Forelimb muscle (tissue), 1 donor: Measurements from ENCODE around the gene MOB3B. TPM values are rescaled to one million over a fixed set of nuclear protein-coding genes. Genes with fewer than 3 reads are reported as not detected.
"Not testable (repeated sequence)": the region's sequence is repeated elsewhere in the genome, so short reads cannot be mapped to it uniquely, and the experiment has no call there.

Experiments
- DNase-seq: peaks from one replicate; pipeline ENCODE4 v3.0.0-alpha.2; 2013; ENCODE audit warnings: low read depth
- polyA plus RNA-seq: library from polyadenylated mRNA; unstranded; fragments of 120-200 nt; gene quantifications from one replicate; pipeline ENCODE4 v1.2.1, GENCODE V29; 2013; ENCODE audit not compliant: insufficient read length

Gene MOB3B
- polyA plus RNA-seq, 1 donor, result 2.0 TPM

DNA sequence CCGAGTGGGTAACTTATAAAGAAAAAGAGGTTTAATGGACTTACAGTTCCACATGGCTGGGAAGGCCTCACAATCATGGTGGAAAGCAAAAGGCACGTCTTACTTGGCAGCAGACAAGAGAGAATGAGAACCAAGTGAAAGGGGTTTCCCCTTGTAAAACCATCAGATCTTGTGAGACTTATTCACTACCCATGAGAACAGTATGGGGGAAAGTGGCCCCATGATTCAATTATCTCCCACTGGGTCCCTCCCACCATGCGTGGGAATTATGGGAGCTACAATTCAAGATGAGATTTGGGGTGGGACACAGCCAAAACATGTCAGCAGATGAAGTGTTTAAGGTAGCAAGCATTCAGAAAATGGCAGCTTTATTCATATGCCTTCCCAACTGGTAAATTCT, 81.3 kb downstream of the MOB3B start:
- not testable (repeated sequence) for DNase-seq

DNA sequence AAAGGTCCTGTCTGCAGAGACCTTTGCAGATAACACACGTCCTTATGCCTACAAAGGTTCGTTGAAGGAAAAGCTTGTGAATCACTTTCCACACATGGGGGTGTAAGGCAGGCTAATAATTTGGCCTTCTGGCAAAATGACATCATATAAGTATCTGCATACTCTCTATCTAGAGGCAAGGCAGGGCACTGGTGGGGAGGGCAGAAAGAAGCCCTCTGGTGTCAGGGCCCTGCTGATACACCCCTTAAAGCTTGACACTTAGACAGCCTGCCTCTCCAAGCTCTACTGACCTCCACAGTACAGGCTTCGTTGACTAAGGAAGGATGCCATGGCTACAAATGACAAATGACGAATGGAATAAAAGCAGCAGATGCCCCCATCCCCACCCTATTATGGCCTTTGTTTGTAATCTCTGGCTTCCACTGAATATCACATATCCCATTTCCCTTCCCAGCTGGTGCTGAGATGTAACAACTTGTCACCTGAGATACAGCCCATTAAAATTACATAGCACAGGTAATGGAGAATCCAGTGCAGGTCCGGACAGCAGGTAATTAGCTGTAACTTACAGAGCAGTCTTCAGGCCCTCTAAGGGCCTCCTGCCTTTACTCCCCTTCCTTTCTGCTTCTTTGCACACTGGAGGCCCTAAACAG, 82.5 kb downstream of the MOB3B start:
- DNase-seq, result no peak

DNA sequence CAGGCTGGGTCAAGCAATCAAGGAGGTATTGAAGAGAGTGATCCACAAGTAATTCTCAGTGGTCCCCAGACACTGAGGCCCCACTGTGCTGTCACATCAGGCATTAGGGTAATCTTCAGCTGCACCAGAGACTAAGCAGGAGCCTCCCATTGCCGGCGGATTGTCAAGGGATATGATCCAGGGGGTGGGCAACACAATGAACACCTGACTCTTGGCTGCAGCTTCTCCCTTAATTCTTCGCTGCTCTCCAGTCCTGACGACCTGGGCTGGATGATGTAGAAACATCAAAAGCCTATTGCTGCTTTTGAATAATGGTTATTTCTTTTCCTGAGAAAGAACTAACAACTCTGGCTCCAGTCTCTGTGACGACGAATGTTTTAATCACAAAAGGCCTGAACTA, 83.9 kb downstream of the MOB3B start:
- no peak for DNase-seq

DNA sequence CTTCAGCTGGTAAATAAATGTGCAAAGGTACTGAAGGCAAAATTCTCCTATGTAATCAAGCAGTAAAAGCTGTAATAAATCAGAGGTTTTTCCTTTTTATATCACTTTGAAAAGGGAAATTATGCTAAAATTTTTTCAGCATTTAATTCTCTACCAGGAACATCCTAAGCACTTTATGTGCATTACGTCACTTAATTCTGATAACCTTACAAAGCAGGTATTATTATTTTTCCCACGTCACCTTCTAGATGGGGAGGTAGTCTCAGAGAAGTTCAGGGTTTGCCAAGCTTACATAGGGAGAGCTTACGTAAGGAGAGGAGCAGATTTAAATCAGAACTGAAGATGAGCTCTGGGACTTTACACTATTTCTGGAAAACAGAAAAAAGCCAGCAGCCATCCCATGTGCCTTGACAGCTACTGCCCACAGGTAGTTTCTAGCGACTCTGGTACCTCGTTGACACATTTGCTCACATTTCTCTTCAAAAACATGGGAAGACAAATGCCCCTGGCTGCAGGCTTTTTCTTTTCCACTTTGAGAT, 84.5 kb downstream of the MOB3B start:
- no peak for DNase-seq

DNA sequence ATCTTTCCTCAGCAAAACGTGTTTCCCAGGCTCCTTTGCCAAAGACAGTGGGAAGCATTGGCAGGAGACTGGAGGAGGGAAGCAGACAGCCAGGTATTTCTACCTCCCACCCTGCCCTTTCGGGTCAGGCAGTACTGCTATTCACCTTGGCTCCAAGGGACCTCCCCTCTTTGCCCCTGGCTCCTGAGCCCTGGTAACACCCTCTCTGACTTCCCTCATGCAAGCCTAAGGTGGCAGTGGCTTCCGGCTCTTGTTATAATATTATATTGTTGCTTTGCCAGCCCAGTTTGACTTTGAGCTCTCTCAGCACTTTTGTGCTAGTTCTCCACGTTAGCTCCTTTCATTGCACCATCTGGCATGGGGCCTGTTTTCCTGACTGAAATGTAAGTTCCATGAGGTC, 87.2 kb downstream of the MOB3B start:
- no peak for DNase-seq

DNA sequence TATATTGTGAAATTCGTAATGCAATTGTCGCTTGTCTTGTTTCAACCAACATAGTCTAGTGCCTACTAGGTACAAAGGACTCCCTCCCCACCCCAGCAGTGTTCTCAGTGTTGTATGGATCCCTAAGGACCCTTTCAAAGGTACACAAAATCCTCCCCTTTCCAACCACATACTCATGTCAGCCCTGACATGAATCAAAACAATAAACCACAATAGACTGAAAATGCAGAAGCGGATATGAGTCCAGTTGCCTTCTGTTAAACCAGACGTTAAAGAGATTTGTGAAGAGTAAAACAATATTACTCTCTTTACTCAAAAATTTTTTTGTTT, 87.9 kb downstream of the MOB3B start:
- DNase-seq, result no peak

DNA sequence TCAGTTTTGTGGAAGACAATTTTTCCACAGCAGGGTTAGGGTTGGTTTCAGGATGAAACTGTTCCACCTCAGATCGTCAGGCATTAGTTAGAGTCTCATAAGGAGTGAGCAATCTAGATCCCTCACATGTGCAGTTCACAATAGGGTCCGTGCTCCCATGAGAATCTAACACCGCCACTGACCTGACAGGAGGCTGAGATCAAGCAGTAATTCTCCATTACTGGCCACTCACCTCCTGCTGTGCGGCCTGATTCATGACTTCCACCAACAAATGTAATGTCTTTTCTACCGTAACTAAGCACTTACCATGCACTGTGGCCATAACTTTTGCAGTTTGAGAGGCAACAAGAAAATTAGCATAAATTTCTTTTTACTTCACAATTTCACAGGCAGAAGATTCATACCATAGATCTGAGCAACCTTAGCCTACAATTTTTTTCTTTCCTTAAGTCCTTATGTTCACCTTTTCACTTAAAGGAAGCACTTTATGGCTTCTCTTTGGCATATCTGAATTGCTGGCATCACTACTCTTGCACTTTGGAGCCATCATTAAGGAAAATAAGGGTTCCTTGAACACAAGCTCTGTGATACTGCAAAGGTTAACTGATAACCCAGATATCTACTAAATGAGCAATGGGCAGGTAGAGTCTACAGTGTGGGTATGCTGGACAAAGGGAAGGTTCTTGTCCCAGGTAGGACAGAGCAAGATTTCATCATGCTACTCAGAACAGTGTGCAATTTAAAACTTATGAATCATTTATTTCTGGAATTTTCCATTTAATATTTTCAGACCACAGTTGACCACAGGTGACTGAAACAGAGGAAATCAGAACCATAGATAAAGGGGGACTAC, 88.5 kb downstream of the MOB3B start:
- no peak for DNase-seq

DNA sequence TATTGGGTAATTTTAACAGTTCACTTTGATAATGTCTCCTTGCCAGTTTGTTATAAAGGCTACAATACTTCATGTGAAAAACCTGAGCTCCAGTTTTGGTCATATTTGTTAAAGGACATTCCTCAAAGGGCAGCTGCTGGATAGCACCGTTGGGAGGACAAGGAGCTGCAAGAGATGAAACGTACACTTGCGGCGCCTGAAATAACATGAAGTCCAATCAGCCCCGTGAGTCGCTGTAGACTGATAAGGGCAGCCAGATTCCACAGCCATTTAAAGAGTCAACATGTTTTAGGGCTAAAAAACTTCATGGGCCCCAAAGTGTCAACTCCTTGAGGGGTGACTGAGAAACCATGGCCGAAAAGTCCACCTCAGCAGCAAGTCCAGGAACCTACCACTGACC, 91.1 kb downstream of the MOB3B start:
- DNase-seq, result no peak

DNA sequence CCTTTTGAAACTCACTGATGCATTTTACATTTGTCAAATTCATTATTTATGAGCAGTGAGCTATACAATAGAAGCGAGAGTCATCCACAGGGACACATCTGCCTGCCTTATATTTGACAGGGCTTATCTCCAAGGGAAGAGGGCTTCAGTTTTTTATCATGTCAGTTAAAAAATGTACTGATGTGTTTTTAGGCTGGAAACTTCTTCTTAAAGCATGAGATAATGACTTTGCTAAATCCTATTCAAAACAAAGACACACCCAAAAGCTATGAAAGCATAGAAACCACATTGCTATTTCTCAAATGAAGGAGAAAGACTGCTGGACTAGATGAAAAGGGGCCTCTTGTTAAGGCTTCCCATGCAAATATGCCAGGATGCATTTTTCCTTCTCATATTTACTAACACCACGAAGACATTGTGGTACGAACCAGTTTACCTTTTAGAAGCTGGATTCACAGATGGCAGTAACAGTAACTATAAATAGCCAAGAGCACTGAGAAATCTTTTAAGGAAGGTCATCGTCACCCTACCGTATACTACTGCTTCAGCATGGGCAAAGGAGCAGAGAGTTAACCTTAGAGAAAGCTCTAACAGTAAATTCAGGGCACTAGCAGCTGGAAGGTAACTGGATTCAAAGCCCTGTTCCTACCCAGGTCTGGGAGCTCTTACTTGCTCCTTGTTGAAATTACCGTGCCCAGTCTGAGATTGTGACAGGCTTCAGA, 91.8 kb downstream of the MOB3B start:
- no peak for DNase-seq

DNA sequence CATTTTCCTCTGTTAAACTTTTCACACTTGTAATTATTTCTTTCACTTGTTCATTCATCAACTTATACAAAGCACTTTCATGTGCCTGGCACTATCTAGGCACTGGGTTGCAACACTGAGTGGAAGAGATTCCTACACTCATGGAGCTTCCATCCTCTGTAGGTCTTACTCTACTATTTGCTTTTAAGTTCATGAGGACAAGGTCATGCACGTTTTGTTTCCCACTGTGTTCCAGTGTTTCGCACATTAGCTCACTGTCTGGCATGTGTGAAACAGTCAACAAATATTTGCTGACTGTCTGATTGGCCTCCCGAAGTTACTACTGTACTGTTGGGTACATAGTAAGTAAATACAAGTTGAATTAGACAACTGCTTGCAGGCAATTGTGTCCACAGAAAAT, 93.4 kb downstream of the MOB3B start:
- no peak for DNase-seq

DNA sequence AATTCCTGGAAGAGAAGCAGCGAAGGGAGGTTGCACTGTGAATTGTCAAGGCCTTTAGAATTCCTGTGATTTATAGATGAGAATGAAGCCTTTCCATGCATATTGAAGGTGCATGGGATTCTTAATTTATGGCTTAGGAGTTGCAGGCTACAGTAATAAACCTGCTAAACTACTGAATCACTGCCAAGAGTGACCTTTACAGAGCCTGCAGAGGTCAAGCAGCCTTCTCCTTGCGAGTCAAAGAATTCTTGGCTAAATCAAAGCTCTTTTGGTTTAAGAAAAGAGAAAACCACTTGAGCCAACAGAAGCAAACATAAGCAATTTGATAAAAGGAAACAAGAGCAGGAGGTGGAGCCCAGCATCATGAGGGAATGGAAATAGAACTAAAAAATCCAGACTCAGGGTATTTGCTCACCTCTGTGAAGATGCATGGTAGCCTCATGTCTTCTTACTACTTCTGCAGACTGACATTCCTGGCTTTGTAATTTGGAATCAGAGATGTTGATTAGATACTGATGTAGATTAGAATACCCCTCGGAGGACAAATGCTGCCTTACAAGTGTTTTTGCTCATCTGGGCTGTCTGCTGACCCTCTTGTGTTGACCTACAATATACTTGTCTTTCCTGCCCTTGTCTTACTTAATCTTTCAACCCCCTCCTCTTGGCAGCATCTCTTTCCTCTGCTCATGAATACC, 95.8 kb downstream of the MOB3B start:
- DNase-seq, result no peak

DNA sequence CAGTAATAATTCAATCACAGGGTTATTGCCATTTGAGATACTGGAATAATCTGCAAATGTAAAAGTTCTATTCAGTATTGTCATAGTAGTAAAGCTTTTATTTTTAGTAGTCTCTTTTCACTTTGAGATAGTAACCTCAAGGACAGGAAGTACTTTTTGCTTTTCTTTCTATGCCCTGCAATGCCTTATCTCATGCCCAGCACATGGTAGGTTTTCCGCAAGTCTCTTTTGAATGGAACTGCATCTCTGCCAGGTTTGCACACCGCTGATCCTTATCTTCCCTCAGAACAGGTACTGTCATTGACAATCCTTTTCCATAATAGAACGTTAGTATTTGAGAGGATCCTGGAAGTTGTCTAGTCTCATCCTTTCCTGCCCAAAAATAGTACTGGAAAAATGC, 97.3 kb downstream of the MOB3B start:
- DNase-seq, result no peak

DNA sequence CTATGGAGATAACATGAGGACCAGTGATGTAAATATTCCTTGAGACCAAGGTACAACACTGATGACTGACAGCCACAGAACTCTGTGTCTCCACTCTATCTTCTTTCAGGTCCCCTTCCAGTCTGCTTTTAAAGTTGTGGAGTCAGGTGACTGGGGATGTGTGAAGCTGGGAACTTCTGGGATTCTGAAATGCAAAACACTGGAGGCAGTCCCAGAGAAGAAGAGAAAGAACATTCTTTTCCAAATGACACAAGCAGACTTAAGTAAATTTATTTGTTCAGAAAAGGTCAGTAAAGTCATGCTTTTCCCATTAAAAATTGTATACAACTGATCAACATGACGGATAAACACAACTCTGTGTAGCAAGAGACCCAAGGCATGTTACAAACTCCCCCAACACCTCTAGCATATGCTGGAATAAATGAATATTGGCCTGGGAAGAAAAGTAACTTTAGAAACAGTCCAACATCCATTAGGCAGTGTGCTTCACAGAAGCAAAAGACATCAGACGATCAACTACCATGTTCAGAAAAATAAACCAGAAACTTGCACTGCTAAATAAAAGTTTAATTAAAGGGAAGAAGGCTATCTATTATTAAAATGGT, 98.0 kb downstream of the MOB3B start:
- no peak for DNase-seq

DNA sequence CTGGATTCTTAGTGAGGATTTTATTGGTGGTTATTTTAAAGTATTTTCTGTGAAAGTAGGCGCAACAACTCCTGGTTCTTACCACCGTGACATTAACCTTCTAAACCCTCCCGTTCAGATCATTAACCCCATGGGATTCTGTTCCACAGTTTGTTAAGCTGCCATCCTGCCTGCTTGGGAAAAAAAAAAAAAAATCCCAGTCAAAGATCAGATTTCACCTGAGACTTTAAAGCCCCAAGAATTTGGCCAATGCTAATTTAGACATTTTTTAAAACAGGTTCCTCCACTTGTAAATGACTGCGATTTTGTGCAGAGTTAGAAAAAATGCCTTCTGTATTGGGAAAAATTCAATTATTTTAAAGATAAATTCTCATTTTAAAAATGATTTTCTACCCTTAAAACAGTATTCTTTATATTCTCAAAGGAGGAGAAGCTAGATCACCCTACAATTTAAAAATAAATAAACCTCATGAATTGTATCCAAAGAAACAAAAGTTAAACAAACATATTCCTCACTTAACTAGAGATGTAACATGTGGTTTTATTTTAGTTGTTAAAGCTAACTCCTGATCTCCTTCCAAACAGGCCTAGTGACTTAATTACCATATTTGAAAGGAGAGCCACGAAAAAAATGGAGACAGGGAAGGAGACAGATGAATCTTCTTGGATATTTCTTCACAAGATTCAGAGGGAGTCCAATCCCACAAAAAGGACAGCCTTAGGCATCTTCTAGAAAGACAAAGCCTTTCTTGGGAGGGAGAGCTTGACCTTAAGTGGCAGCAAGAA, 98.7 kb downstream of the MOB3B start:
- DNase-seq, result no peak

DNA sequence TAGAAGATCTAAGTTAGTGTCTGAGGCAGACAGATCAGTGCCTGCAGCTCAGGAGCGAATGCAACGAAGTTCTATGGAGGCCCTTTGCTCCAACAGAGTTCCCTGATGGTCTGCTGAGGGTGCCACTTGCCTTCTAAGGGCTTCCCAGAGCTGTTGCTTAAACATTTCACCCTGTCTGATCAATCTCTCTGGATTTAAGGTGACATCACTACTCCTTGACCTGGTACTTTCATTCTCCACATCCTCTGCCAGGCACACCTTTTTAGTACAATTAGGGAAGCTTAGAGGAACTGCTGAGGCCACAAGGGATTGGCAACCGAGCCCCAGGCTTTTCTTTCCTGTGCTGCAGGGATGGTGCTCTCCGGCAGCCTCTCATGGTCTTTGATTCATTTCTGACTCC, 99.7 kb downstream of the MOB3B start:
- DNase-seq, result no peak

DNA sequence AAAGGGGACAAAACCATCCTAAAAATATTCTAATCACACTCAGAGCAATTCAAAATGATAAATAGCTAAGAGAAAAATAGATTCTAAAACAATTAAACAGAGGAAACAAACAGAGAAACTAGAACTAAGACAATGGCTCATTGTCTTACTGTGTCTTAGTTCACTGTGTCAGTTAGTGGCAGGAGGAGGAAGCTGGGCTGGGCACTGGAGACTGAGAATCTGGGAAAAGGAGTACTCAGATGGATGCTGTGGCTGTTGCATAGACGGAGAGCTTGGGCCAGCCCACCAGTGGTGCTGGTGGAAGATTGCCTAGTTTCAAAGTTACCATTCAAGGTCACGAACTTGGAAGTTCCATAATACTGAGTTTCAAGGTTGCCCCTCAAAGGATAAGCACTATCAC, 100.2 kb downstream of the MOB3B start:
- DNase-seq, result no peak

DNA sequence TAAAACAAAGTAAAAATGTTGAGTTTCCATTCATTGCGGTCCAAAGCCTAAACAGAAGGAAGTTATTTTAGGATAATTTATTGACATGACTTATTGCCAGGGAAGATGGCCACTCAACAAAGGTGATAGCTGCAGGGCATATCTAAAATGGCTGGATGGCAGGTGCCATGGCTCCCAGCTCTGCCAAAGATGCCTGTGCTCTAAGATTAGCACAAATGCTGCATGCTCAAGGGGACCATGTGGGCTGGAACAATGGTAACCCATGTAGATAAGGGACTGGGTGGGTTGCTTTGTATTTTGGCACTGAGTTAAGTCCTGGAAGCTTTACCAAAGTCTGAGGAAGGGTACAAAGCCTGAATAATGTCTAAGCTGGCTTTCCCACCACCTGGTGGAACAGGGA, 101.1 kb downstream of the MOB3B start:
- no peak for DNase-seq

DNA sequence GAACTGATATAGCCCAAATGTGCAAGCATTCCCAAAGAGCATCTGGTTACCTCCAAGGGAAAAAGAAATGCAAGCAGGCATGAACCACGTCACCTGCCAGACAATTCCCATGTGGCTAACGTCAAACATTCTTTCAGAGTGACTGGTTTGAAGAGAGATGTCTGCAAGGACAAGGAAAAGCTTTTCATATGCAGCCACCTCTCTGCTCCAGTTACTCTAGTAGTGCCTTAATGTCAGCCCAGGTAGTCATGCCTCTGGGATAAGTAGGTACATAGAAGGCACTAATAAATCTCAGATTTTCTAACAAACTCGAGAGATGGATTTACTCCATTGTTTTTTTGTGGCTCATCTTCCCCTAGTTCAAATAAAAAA, 102.4 kb downstream of the MOB3B start:
- DNase-seq, result no peak

DNA sequence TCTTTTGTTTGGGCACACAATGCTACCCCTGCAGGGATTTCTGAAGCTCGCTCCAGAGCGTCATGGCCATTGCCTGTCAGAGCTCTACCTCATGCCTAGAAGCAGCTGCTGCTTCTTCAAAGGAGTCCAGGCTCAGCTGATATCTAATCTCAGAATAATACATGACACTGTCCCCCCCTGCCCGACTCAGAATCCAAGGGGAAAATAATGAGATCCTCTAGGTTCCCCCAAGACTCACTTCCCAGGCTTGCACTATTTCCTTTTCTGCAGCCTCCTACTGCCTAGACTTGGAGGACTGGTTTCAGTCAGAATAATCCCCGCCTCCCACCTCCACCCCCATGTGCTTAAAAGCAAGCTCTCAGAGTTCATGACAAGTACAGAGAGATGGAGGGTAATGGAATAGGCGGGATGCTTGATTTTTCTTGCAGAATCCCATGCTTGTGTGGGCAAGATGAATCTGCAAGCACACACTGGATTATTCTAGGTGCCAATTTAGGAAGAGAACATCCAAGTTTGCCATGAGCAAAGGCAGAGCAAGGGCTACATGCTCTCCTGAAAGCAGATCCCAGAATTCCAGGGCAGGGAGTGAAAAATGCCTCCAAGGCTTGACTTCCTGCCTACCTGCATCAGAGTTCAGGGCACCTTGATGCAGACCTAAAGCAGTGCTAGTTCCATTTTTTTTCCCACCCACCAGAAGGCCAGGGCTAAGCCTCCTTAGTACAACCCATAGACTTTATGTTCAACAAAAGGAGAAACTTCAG, 102.9 kb downstream of the MOB3B start:
- no peak for DNase-seq
